ENCODE measurements around the gene FOXO3B. TPM values are rescaled to one million over a fixed set of nuclear protein-coding genes. Genes with fewer than 3 reads are reported as not detected.
"Not testable (repeated sequence)": the region's sequence is repeated elsewhere in the genome, so short reads cannot be mapped to it uniquely, and the experiment has no call there.

Gene FOXO3B
- total RNA-seq, 2 donors from 2014 or later = 4.7 to 8.5 TPM

DNA sequence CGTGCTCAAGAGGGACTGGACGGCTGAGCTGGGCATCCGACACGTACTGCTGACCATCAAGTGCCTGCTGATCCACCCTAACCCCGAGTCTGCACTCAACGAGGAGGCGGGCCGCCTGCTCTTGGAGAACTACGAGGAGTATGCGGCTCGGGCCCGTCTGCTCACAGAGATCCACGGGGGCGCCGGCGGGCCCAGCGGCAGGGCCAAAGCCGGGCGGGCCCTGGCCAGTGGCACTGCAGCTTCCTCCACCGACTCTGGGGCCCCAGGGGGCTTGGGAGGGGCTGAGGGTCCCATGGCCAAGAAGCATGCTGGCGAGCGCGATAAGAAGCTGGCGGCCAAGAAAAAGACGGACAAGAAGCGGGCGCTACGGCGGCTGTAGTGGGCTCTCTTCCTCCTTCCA lies 4.7 kb downstream of the FOXO3B start:
- not testable (repeated sequence) for H3K36me3 ChIP-seq; H3K27ac ChIP-seq; H3K27me3 ChIP-seq; H3K4me1 ChIP-seq; DNase-seq (ENCODE audit: low spot score); H3K9me3 ChIP-seq; H3K4me3 ChIP-seq

DNA sequence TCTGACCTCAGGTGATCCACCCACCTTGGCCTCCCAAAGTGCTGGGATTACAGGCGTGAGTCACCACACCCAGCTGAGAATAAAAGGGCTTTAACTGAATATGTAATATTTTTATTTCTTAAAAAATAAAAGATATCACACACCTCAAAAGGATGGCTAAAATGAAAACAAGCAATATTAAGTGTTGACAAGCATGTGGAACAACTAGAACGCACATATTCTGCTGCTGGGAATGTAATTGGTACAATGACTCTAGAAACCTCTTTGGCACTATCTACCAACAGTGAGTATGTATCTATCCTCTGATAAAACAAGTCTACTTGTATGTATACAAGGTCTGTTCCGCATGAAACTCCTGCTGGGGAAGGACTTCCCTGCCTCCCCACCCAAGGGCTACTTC lies 5.2 kb downstream of the FOXO3B start:
- not testable (repeated sequence) for H3K36me3 ChIP-seq; H3K4me1 ChIP-seq; H3K9me3 ChIP-seq; H3K4me3 ChIP-seq; H3K27me3 ChIP-seq; H3K27ac ChIP-seq; DNase-seq (ENCODE audit: low spot score)

- H3K9me3 ChIP-seq; DNase-seq (ENCODE audit: low spot score); H3K36me3 ChIP-seq; H3K4me1 ChIP-seq; H3K27ac ChIP-seq; H3K27me3 ChIP-seq; H3K4me3 ChIP-seq: not testable (repeated sequence)
Measured at GRCh38 chr17:18672395-18673227, 9.5 kb downstream of the FOXO3B start.

DNA sequence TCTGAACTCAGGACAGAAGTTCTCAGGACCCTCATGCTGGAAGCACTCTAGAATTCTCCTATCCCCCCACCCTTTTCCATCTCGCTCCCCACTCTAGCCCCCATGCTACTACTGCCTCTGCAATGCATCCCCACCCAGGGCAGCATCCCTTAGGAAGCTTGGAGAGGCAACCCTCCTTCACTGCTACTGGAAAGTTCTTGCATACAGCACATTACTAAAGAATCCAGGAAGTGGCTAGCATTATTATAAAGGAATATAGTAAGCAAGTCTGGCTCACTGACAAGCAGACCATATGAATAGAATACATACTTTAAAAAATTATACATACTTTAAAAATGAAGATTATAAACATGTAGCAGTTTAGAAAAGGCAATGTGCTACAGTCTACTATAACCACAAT lies 13.5 kb downstream of the FOXO3B start:
- not testable (repeated sequence) for H3K27ac ChIP-seq; H3K4me1 ChIP-seq; DNase-seq (ENCODE audit: low spot score); H3K36me3 ChIP-seq; H3K27me3 ChIP-seq; H3K4me3 ChIP-seq
- H3K9me3 ChIP-seq = peaks cover 0 to 20% of the 10 kb centered on the region in 2 donors

DNA sequence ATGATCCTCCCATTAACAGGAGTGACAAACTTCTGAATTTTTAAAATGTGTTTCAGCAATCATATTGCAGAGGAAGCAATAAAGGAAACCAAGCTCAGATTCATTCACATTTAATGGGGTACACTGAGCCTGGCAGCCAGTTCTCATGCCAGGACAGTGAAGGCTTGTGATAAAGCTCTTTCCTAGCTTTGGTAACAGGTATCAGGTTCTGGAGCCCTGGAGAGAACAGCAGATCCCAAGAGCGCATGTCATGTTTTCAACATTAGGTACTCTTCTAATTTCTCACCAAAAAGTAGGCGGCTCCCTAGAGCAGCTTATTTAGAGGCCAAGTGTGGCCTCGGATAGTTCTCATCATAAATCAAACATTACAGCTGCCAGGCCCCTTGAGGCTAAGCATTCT lies 14.6 kb downstream of the FOXO3B start:
- peaks cover 0 to 31% of the 10 kb centered on the region in 2 donors for H3K9me3 ChIP-seq
- H3K4me1 ChIP-seq; DNase-seq (ENCODE audit: low spot score); H3K27ac ChIP-seq; H3K4me3 ChIP-seq; H3K36me3 ChIP-seq; H3K27me3 ChIP-seq: not testable (repeated sequence)

GRCh38 chr17:18666326-18666725 lies 15.8 kb downstream of the FOXO3B start:
- not testable (repeated sequence) for H3K4me3 ChIP-seq; H3K36me3 ChIP-seq; H3K27me3 ChIP-seq; H3K27ac ChIP-seq; H3K4me1 ChIP-seq; DNase-seq (ENCODE audit: low spot score)
- H3K9me3 ChIP-seq = peaks cover 0 to 43% of the 10 kb centered on the region in 2 donors

- not testable (repeated sequence) for H3K4me1 ChIP-seq; H3K36me3 ChIP-seq; DNase-seq (ENCODE audit: low spot score); H3K4me3 ChIP-seq; H3K27me3 ChIP-seq; H3K27ac ChIP-seq
- H3K9me3 ChIP-seq = peaks cover 0 to 60% of the 10 kb centered on the region in 2 donors
Measured at GRCh38 chr17:18661924-18662624, 20.0 kb downstream of the FOXO3B start.

GRCh38 chr17:18650094-18650493 lies 32.0 kb downstream of the FOXO3B start:
- not testable (repeated sequence) for H3K36me3 ChIP-seq; H3K4me1 ChIP-seq; H3K9me3 ChIP-seq; DNase-seq (ENCODE audit: low spot score); H3K4me3 ChIP-seq; H3K27me3 ChIP-seq; H3K27ac ChIP-seq

- not testable (repeated sequence) for H3K27me3 ChIP-seq; H3K27ac ChIP-seq; H3K4me3 ChIP-seq; H3K36me3 ChIP-seq; DNase-seq (ENCODE audit: low spot score); H3K9me3 ChIP-seq; H3K4me1 ChIP-seq
Measured at GRCh38 chr17:18644291-18644690, 37.8 kb downstream of the FOXO3B start, which contains the start of gene TBC1D28. Gene TBC1D28 (minus strand): TSS chr17:18644391. CDS start chr17:18641352, 3,039 bp downstream.

DNA sequence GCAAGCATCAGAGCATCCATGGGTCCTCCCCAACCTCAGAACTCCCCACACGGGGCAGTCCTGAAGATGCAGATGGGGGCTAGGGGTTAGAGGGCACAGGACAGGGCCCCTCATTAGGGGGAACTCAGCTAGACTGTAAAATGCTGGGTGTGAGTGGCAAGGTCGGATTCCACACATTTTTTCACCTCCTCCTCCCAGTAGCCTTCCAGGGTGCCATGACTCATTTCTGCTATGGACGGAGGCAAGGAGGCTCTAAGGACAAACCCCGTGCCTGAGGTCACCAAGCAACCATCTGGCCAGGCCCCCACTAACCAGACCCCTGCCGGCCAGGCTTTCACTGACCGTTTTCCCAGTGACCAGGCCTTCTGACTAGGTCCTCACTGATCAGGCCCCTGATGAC lies 39.0 kb downstream of the FOXO3B start:
- not testable (repeated sequence) for H3K27ac ChIP-seq; DNase-seq (ENCODE audit: low spot score); H3K4me1 ChIP-seq; H3K9me3 ChIP-seq; H3K4me3 ChIP-seq; H3K27me3 ChIP-seq; H3K36me3 ChIP-seq

GRCh38 chr17:18638357-18638756 lies 43.8 kb downstream of the FOXO3B start:
- not testable (repeated sequence) for H3K9me3 ChIP-seq; DNase-seq (ENCODE audit: low spot score); H3K27me3 ChIP-seq; H3K36me3 ChIP-seq; H3K4me1 ChIP-seq; H3K4me3 ChIP-seq; H3K27ac ChIP-seq

- H3K4me1 ChIP-seq; H3K27ac ChIP-seq; H3K27me3 ChIP-seq; H3K4me3 ChIP-seq; H3K36me3 ChIP-seq; H3K9me3 ChIP-seq; DNase-seq (ENCODE audit: low spot score): not testable (repeated sequence)
Measured at GRCh38 chr17:18636237-18636636, 45.9 kb downstream of the FOXO3B start.

GRCh38 chr17:18635773-18636172 lies 46.3 kb downstream of the FOXO3B start:
- not testable (repeated sequence) for H3K27ac ChIP-seq

GRCh38 chr17:18634550-18635263 lies 47.4 kb downstream of the FOXO3B start:
- peak overlapping the region; percentile 1 to 42 for H3K4me3 ChIP-seq
- not testable (repeated sequence) for H3K9me3 ChIP-seq; DNase-seq (ENCODE audit: low spot score); H3K4me1 ChIP-seq; H3K36me3 ChIP-seq; H3K27ac ChIP-seq; H3K27me3 ChIP-seq

More at GRCh38 chr17:18635773-18636172, 46.3 kb downstream of the FOXO3B start:
- not testable (repeated sequence) for H3K4me3 ChIP-seq; DNase-seq (ENCODE audit: low spot score); H3K4me1 ChIP-seq; H3K9me3 ChIP-seq; H3K27me3 ChIP-seq; H3K36me3 ChIP-seq
